ENCODE measurements around the gene FBXO42. TPM values are rescaled to one million over a fixed set of nuclear protein-coding genes. Genes with fewer than 3 reads are reported as not detected.
"Not testable (repeated sequence)": the region's sequence is repeated elsewhere in the genome, so short reads cannot be mapped to it uniquely, and the experiment has no call there.

FBXO42 gene
- total RNA-seq, 1 donor from 2014 or later: 24.3 TPM

- no peak overlapping the region for H3K27ac Mint-ChIP-seq (ENCODE audit: unreplicated experiment)
- no peaks in the 10 kb centered on the region for H3K4me1 Mint-ChIP-seq
- no peaks in the 10 kb centered on the region for H3K36me3 Mint-ChIP-seq (ENCODE audit: low read depth)
- DNase-seq (ENCODE audit: low read depth, low spot score): no peak
- H3K27me3 Mint-ChIP-seq (ENCODE audit: low read depth): no peaks in the 10 kb centered on the region
- no peak for TF ChIP-seq CTCF (conservative IDR thresholded peaks at IDR 0.05)
- no peaks in the 10 kb centered on the region for H3K9me3 Mint-ChIP-seq
- no peak overlapping the region for H3K4me3 Mint-ChIP-seq
Observed at GRCh38 chr1:16257968-16258367, 94.3 kb downstream of the FBXO42 start.

GRCh38 chr1:16257556-16257955 is 94.7 kb downstream of the FBXO42 start:
- H3K9me3 Mint-ChIP-seq; DNase-seq (ENCODE audit: low read depth, low spot score); H3K27ac Mint-ChIP-seq (ENCODE audit: unreplicated experiment); H3K4me3 Mint-ChIP-seq; H3K36me3 Mint-ChIP-seq (ENCODE audit: low read depth); H3K4me1 Mint-ChIP-seq; H3K27me3 Mint-ChIP-seq (ENCODE audit: low read depth): not testable (repeated sequence)

- H3K36me3 Mint-ChIP-seq (ENCODE audit: low read depth): no peaks in the 10 kb centered on the region
- no peak overlapping the region for H3K4me3 Mint-ChIP-seq
- H3K27me3 Mint-ChIP-seq (ENCODE audit: low read depth): no peaks in the 10 kb centered on the region
- TF ChIP-seq CTCF (conservative IDR thresholded peaks at IDR 0.05): no peak
- DNase-seq (ENCODE audit: low read depth, low spot score): no peak
- H3K9me3 Mint-ChIP-seq: no peaks in the 10 kb centered on the region
- H3K27ac Mint-ChIP-seq (ENCODE audit: unreplicated experiment): no peak overlapping the region
- H3K4me1 Mint-ChIP-seq: peaks cover 4% of the 10 kb centered on the region
Observed at GRCh38 chr1:16256478-16256877, 95.8 kb downstream of the FBXO42 start.

GRCh38 chr1:16254263-16254928 is 97.9 kb downstream of the FBXO42 start:
- H3K9me3 Mint-ChIP-seq: no peaks in the 10 kb centered on the region
- DNase-seq (ENCODE audit: low read depth, low spot score): no peak
- H3K4me1 Mint-ChIP-seq: peaks cover 4% of the 10 kb centered on the region
- H3K27ac Mint-ChIP-seq (ENCODE audit: unreplicated experiment): no peak overlapping the region
- TF ChIP-seq CTCF (conservative IDR thresholded peaks at IDR 0.05): no peak
- no peaks in the 10 kb centered on the region for H3K27me3 Mint-ChIP-seq (ENCODE audit: low read depth)
- no peaks in the 10 kb centered on the region for H3K36me3 Mint-ChIP-seq (ENCODE audit: low read depth)
- no peak overlapping the region for H3K4me3 Mint-ChIP-seq

GRCh38 chr1:16253332-16253922 is 98.9 kb downstream of the FBXO42 start:
- Mint-ChIP-seq H3K27me3 (ENCODE audit: low read depth) (no peaks in the 10 kb centered on the region), H3K36me3 (ENCODE audit: low read depth) (no peaks in the 10 kb centered on the region), H3K4me1 (peaks cover 4% of the 10 kb centered on the region), H3K27ac (ENCODE audit: unreplicated experiment) (no peak overlapping the region), H3K4me3 (no peak overlapping the region), H3K9me3 (no peaks in the 10 kb centered on the region)
- TF ChIP-seq CTCF (conservative IDR thresholded peaks at IDR 0.05): no peak
- DNase-seq (ENCODE audit: low read depth, low spot score): no peak

- Mint-ChIP-seq H3K4me3 (no peak overlapping the region), H3K27ac (ENCODE audit: unreplicated experiment) (no peak overlapping the region), H3K4me1 (peaks cover 4% of the 10 kb centered on the region), H3K36me3 (ENCODE audit: low read depth) (no peaks in the 10 kb centered on the region), H3K27me3 (ENCODE audit: low read depth) (no peaks in the 10 kb centered on the region), H3K9me3 (no peaks in the 10 kb centered on the region)
- TF ChIP-seq CTCF (conservative IDR thresholded peaks at IDR 0.05): no peak
- no peak for DNase-seq (ENCODE audit: low read depth, low spot score)
Observed at GRCh38 chr1:16252912-16253311, 99.4 kb downstream of the FBXO42 start.

All from neural crest cell (in vitro differentiated cells).